ENCODE measurements around the gene CSRNP3.

CSRNP3 gene

DNA sequence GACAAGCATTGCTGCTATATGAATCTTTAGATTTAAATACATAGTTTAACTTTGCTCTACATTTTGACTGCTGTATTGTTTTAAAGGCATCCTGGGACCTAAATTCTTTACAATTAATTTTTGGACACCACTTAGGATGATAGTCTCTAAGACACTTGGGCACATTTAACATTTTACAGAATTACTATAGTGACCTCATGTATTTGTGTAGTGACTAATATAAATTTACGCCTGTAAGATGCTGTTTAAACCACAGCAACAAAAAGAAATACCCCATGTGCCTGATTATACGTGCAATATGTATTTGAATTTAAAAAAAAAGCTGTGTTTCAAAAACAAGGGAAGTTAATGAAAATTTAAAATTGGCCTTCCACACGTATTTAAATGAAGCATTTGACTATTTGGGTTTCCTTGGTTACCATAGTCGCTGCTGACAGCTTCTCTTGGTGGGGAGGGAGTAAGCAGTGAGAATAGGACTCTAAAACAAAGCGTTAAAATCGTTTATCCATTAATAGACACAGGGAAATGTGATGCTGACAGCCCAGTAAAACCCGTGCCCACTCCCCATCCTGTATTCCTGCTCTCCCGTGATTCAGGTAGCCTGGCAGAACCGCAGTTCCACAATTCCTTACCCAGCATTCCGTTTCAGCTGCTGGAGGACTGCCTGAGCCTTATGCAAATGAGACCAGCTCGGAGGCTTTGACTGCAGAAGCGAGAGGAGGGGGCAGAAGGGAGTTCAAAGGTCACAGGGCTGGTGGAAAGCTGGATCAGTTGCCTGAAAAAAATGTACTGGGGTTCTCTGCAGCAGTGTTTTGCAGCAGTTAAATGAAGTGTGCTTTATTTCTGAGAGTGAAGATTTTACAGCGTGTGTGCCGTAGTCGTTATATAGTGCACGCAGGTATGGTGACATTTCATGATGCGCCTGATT, 104.3 kb downstream of the CSRNP3 start:
- H3K27me3 ChIP-seq (ENCODE audit: insufficient read depth, low read length) = no peaks in the 10 kb centered on the region
- peak overlapping the region; percentile 47 for H3K4me2 ChIP-seq (ENCODE audit: low read length)
- H3K36me3 ChIP-seq (ENCODE audit: insufficient read depth, low read length) = no peaks in the 10 kb centered on the region
- H3K9ac ChIP-seq (ENCODE audit: low read length) = peak overlapping the region; percentile 53
- no peak for TF ChIP-seq EZH2 (IDR thresholded peaks at IDR 0.05; ENCODE audit: borderline replicate concordance, low read length)
- TF ChIP-seq, protein P1, sequence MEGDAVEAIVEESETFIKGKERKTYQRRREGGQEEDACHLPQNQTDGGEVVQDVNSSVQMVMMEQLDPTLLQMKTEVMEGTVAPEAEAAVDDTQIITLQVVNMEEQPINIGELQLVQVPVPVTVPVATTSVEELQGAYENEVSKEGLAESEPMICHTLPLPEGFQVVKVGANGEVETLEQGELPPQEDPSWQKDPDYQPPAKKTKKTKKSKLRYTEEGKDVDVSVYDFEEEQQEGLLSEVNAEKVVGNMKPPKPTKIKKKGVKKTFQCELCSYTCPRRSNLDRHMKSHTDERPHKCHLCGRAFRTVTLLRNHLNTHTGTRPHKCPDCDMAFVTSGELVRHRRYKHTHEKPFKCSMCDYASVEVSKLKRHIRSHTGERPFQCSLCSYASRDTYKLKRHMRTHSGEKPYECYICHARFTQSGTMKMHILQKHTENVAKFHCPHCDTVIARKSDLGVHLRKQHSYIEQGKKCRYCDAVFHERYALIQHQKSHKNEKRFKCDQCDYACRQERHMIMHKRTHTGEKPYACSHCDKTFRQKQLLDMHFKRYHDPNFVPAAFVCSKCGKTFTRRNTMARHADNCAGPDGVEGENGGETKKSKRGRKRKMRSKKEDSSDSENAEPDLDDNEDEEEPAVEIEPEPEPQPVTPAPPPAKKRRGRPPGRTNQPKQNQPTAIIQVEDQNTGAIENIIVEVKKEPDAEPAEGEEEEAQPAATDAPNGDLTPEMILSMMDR (IDR thresholded peaks at IDR 0.05; ENCODE audit: low read length) = no peak
- H3K4me1 ChIP-seq (ENCODE audit: insufficient read depth, low read length, severe bottlenecking) = peaks cover 26% of the 10 kb centered on the region
- H3K9me2 ChIP-seq (ENCODE audit: low read depth, low read length) = no peaks in the 10 kb centered on the region
- 0 out of 2 replicates have a peak, but pooled peaks cover 8% of the 10 kb centered on the region for H3K79me2 ChIP-seq (ENCODE audit: insufficient read depth, low read length)
- H2AFZ ChIP-seq (ENCODE audit: low read length) = no peak overlapping the region
- H3K27ac ChIP-seq (ENCODE audit: low read depth, low read length, poor library complexity, severe bottlenecking) = peak overlapping the region; percentile 58
- peak overlapping the region; percentile 53 for H3K4me3 ChIP-seq (ENCODE audit: low read depth, low read length, poor library complexity, severe bottlenecking)
- no peaks in the 10 kb centered on the region for H3K9me3 ChIP-seq (ENCODE audit: low read length)
- no peaks in the 10 kb centered on the region for H4K20me1 ChIP-seq (ENCODE audit: insufficient read depth, low read length)
- no peaks in the 10 kb centered on the region for H3F3A ChIP-seq (ENCODE audit: insufficient read depth, low read length)

DNA sequence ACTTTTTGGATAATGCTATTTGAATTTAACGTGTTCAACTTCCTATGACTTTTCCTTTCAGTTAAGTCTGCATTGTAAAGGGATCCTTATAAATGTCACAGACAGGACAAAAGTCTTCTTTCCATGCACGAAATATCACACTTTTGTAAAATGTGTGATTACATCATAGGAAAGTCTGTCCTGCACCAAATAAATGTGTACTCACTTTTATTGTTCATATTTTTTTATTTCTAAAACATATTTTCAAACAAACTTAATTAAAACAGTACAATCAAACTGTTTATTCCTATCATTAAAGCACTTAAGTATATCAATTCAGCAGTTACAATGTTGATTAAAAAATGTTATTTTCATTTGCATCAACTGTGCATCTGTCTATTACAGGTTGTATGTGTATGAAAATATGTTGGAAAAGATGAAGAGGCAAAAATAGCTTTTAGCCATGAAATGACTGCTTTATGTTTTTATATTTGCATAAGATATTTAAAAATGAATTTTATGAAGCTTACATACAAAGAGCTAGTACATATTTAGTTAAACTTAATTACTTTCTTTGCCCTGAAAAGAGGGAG, 105.6 kb downstream of the CSRNP3 start:
- peak overlapping the region; percentile 53 for H3K4me3 ChIP-seq (ENCODE audit: low read depth, low read length, poor library complexity, severe bottlenecking)
- H3K27ac ChIP-seq (ENCODE audit: low read depth, low read length, poor library complexity, severe bottlenecking) = peak overlapping the region; percentile 58
- no peaks in the 10 kb centered on the region for H3K36me3 ChIP-seq (ENCODE audit: insufficient read depth, low read length)
- TF ChIP-seq, protein P1 (IDR thresholded peaks at IDR 0.05; ENCODE audit: low read length) = no peak
- TF ChIP-seq EZH2 (IDR thresholded peaks at IDR 0.05; ENCODE audit: borderline replicate concordance, low read length) = no peak
- 0 out of 2 replicates have a peak, but pooled peaks cover 8% of the 10 kb centered on the region for H3K79me2 ChIP-seq (ENCODE audit: insufficient read depth, low read length)
- peak overlapping the region; percentile 53 for H3K9ac ChIP-seq (ENCODE audit: low read length)
- H3K4me1 ChIP-seq (ENCODE audit: insufficient read depth, low read length, severe bottlenecking) = peaks cover 26% of the 10 kb centered on the region
- H3K27me3 ChIP-seq (ENCODE audit: insufficient read depth, low read length) = no peaks in the 10 kb centered on the region
- H3F3A ChIP-seq (ENCODE audit: insufficient read depth, low read length) = no peaks in the 10 kb centered on the region
- H4K20me1 ChIP-seq (ENCODE audit: insufficient read depth, low read length) = no peaks in the 10 kb centered on the region
- no peak overlapping the region for H2AFZ ChIP-seq (ENCODE audit: low read length)
- H3K4me2 ChIP-seq (ENCODE audit: low read length) = peak overlapping the region; percentile 47
- H3K9me2 ChIP-seq (ENCODE audit: low read depth, low read length) = no peaks in the 10 kb centered on the region
- no peaks in the 10 kb centered on the region for H3K9me3 ChIP-seq (ENCODE audit: low read length)

DNA sequence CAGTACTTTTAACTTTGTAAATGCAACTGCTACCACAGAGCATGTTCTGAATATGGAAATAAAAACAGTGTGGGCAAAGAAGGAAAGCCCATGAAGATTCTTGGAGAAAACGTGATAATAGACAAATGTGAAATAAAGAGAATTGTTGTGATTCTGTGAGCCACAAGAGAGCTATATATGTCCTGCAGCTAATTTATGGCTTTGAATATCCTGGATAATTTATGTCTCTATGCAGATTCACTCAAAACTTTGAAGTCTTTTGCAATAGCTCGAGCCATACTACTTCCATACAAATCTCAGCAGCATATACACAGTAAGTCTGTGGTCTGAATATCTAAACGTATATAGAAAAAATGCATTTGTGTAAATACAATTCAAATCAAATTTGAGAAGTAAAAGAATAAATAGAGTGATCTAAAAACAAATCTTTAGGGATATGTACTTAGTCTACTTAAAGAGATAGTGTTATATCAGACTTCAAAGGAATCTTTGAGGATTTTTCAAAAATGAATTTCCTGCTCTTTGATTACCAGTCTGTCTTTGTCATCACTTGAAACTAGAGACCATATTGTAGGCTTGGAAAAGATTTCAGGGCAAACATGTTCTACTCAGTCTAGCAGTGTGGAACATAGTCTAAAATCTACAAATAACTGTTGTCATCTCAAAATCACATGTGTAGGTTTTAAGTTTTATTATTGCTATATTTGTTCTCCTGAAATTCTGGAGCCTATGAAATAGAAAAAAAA, 107.1 kb downstream of the CSRNP3 start:
- peak overlapping the region; percentile 36 for H3K4me3 ChIP-seq (ENCODE audit: low read depth, low read length, poor library complexity, severe bottlenecking)
- H3K4me1 ChIP-seq (ENCODE audit: insufficient read depth, low read length, severe bottlenecking) = peaks cover 25% of the 10 kb centered on the region
- H3K27me3 ChIP-seq (ENCODE audit: insufficient read depth, low read length) = no peaks in the 10 kb centered on the region
- H3K9ac ChIP-seq (ENCODE audit: low read length) = no peak overlapping the region
- H2AFZ ChIP-seq (ENCODE audit: low read length) = no peak overlapping the region
- H4K20me1 ChIP-seq (ENCODE audit: insufficient read depth, low read length) = no peaks in the 10 kb centered on the region
- H3K9me3 ChIP-seq (ENCODE audit: low read length) = no peaks in the 10 kb centered on the region
- H3K27ac ChIP-seq (ENCODE audit: low read depth, low read length, poor library complexity, severe bottlenecking) = no peak overlapping the region
- no peaks in the 10 kb centered on the region for H3K36me3 ChIP-seq (ENCODE audit: insufficient read depth, low read length)
- no peaks in the 10 kb centered on the region for H3K9me2 ChIP-seq (ENCODE audit: low read depth, low read length)
- H3K4me2 ChIP-seq (ENCODE audit: low read length) = peak overlapping the region; percentile 22; the same call in 1 of the 2 replicates
- H3K79me2 ChIP-seq (ENCODE audit: insufficient read depth, low read length) = 0 out of 2 replicates have a peak, but pooled peaks cover 8% of the 10 kb centered on the region
- no peaks in the 10 kb centered on the region for H3F3A ChIP-seq (ENCODE audit: insufficient read depth, low read length)
- no peak for TF ChIP-seq EZH2 (IDR thresholded peaks at IDR 0.05; ENCODE audit: borderline replicate concordance, low read length)
- TF ChIP-seq, protein P1 (IDR thresholded peaks at IDR 0.05; ENCODE audit: low read length) = no peak

All from OCI-LY1 (cell line).